Kidney epithelial cell (primary cell): ENCODE measurements around the gene TBL1Y. TPM values are rescaled to one million over a fixed set of nuclear protein-coding genes. Genes with fewer than 3 reads are reported as not detected.

Experiments
- DNase-seq: peaks from one replicate; pipeline ENCODE4 v3.0.0-alpha.2; 2010; ENCODE audit warnings: low read depth
- H3K27me3 ChIP-seq: 2 replicates; pipeline ENCODE4 v1.6.0; 2011; ENCODE audit warnings: low read length; ENCODE audit not compliant: control insufficient read depth, insufficient read depth
- H3K36me3 ChIP-seq: 2 replicates; pipeline ENCODE4 v1.5.1; 2011; ENCODE audit warnings: low read length; ENCODE audit not compliant: control insufficient read depth, insufficient read depth
- H3K4me3 ChIP-seq: 2 replicates; pipeline ENCODE4 v1.5.1; 2011; ENCODE audit warnings: low read depth, mild to moderate bottlenecking, control low read depth, low read length
- CTCF ChIP-seq: IDR thresholded peaks from 2 replicates; pipeline ENCODE4 v1.5.1; 2011; ENCODE audit warnings: mild to moderate bottlenecking, moderate library complexity, low read length, control low read depth, inconsistent platforms; ENCODE audit not compliant: insufficient read depth, poor library complexity, severe bottlenecking
- total RNA-seq: library from RNA; depleted of rRNA; stranded (reverse); fragments of >200 nt; gene quantifications from 2 replicates; pipeline ENCODE4 v1.2.3, GENCODE V29; 2015

The TBL1Y gene
- total RNA-seq, 1 donor from 2014 or later, result 2.5 TPM

- Histone ChIP-seq H3K4me3 (no peak overlapping the region), H3K36me3 (no peaks in the 10 kb centered on the region), H3K27me3 (no peaks in the 10 kb centered on the region)
- DNase-seq, result no peak
- no peak for TF ChIP-seq CTCF
Measured at GRCh38 chrY:6931779-6932396, 21.4 kb downstream of the TBL1Y start.

GRCh38 chrY:6935497-6935896, 25.0 kb downstream of the TBL1Y start:
- Histone ChIP-seq H3K4me3 (no peak overlapping the region), H3K36me3 (no peaks in the 10 kb centered on the region), H3K27me3 (no peaks in the 10 kb centered on the region)
- DNase-seq, result no peak
- no peak for TF ChIP-seq CTCF

- H3K4me3 ChIP-seq, result no peak overlapping the region
- TF ChIP-seq CTCF, result no peak
- H3K27me3 ChIP-seq, result no peaks in the 10 kb centered on the region
- no peaks in the 10 kb centered on the region for H3K36me3 ChIP-seq
- no peak for DNase-seq
Measured at GRCh38 chrY:6947695-6948094, 37.2 kb downstream of the TBL1Y start.

- Histone ChIP-seq H3K36me3 (no peaks in the 10 kb centered on the region), H3K27me3 (no peaks in the 10 kb centered on the region), H3K4me3 (no peak overlapping the region)
- no peak for DNase-seq
- no peak for TF ChIP-seq CTCF
Measured at GRCh38 chrY:6948378-6948777, 37.9 kb downstream of the TBL1Y start.

GRCh38 chrY:6949947-6950346, 39.5 kb downstream of the TBL1Y start:
- no peak for DNase-seq
- no peak overlapping the region for H3K4me3 ChIP-seq
- no peak for TF ChIP-seq CTCF
- no peaks in the 10 kb centered on the region for H3K27me3 ChIP-seq
- H3K36me3 ChIP-seq, result no peaks in the 10 kb centered on the region

- DNase-seq, result no peak
- no peak for TF ChIP-seq CTCF
- no peaks in the 10 kb centered on the region for H3K27me3 ChIP-seq
Measured at GRCh38 chrY:6964732-6965131, 54.2 kb downstream of the TBL1Y start.

More at GRCh38 chrY:6964732-6965131, 54.2 kb downstream of the TBL1Y start:
- Histone ChIP-seq H3K36me3 (no peaks in the 10 kb centered on the region), H3K4me3 (no peak overlapping the region)
